Esophagus muscularis mucosa (tissue), 4 donors: ENCODE measurements around the gene HLCS. TPM values are rescaled to one million over a fixed set of nuclear protein-coding genes. Genes with fewer than 3 reads are reported as not detected.

Experiments used
- DNase-seq: peaks from one replicate; pipeline ENCODE4 v3.0.0-alpha.2; 2017; ENCODE audit errors: extremely low spot score
- H3K27ac ChIP-seq, 4 donors: fragments of 200-600 bp; sonication (generic); replicated peaks in 1 of 4; 1 replicate in 3 of 4; 2 replicates in 1 of 4; pipeline ENCODE4 v1.5.1; 2016 to 2019; ENCODE audit warnings: mild to moderate bottlenecking in 1 of 4
- H3K27me3 ChIP-seq, 4 donors: fragments of 200-600 bp; sonication (generic); one replicate each; pipeline versions ENCODE4 v1.5.1 to v1.6.0; 2016 to 2019
- H3K36me3 ChIP-seq, 4 donors: fragments of 200-600 bp; sonication (generic); one replicate each; pipeline ENCODE4 v1.5.1; 2016 to 2019
- H3K4me1 ChIP-seq, 4 donors: fragments of 200-600 bp; sonication (generic); one replicate each; pipeline ENCODE4 v1.5.1; 2016 to 2019
- H3K4me3 ChIP-seq, 4 donors: fragments of 200-600 bp; sonication (generic); 1 replicate in 2 of 4; 2 replicates in 2 of 4; pipeline ENCODE4 v1.5.1; 2016 to 2019; ENCODE audit warnings: mild to moderate bottlenecking in 4 of 4, moderate library complexity in 1 of 4
- H3K9me3 ChIP-seq, 4 donors: fragments of 200-600 bp; sonication (generic); 1 replicate in 3 of 4; 2 replicates in 1 of 4; pipeline ENCODE4 v1.5.1; 2016 to 2019
- EP300 ChIP-seq: sonication (generic); formaldehyde crosslinking; IDR thresholded peaks from one replicate; pipeline ENCODE4 v1.6.1; 2017; ENCODE audit warnings: antibody characterized with exemption
- POLR2A ChIP-seq: fragments of 450-650 bp; IDR thresholded peaks from one replicate; pipeline ENCODE4 v1.6.1; 2017; ENCODE audit warnings: antibody characterized with exemption, moderate library complexity, mild to moderate bottlenecking, low read depth
- POLR2AphosphoS5 ChIP-seq, 2 donors: sonication (generic); formaldehyde crosslinking; IDR thresholded peaks; one replicate each; pipeline ENCODE4 v1.6.1; 2017; ENCODE audit warnings: antibody characterized with exemption in 2 of 2
- WGBS: methylation state at CpG from one replicate; pipeline ENCODE4 v1.1.5; 2018; 5-methylcytosine and 5-hydroxymethylcytosine counted together
- intact Hi-C: fragments of 100-400 bp; cut with DNase I; formaldehyde crosslinking; loops from one replicate; pipeline ENCODE4 v1.15.1; 2023
- total RNA-seq, 4 donors: library from RNA; depleted of rRNA; stranded (reverse); fragments of >200 nt; gene quantifications; one replicate each; pipeline versions ENCODE4 v1.1.0 to v1.2.1, GENCODE V29; 2016
- TF ChIP-seq, protein P1 (sequence below), 3 experiments: fragments of 200-600 bp in 2 of 3; fragments of 450-650 bp in 1 of 3; sonication (generic) in 2 of 3; IDR thresholded peaks; one replicate each; pipeline ENCODE4 v1.5.1; 2017 to 2019; ENCODE audit warnings: antibody characterized with exemption in 3 of 3, mild to moderate bottlenecking in 2 of 3, moderate library complexity in 1 of 3

The HLCS gene
- total RNA-seq, 4 donors from 2014 or later, result 15.9 to 25.3 (median 22.0) TPM

DNA sequence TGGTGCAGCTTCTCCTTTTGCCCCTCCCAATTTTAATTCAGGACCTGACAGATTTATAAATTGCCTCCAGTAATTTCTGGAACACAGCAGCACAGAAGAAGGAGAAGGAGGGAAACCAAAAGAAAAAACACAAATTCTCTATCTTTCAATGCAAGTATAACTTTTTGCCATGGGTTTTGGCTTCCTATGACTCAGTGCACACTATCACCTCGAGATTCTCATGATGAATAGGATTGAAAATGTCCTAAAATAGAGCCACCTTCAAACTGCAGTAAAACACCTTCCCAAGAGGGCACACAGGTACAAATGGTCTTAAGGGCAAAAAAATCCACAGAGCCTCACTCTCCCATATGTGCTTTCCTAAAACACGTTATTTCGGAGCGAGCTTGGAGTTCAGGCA, 113.6 kb downstream of the HLCS start:
- no peak for TF ChIP-seq POLR2AphosphoS5 (IDR thresholded peaks at IDR 0.05)
- Histone ChIP-seq H3K36me3 (no peaks in the 10 kb centered on the region), H3K4me1 (peaks cover 0 to 12% (median 0%) of the 10 kb centered on the region in 4 donors), H3K9me3 (no peaks in the 10 kb centered on the region), H3K27ac (no peak overlapping the region), H3K4me3 (no peak overlapping the region), H3K27me3 (no peaks in the 10 kb centered on the region)
- DNase-seq, result no peak
- intact Hi-C loops, result no loop called here
- WGBS, result 92% methylated on average over 4 of the region's 4 CpGs

DNA sequence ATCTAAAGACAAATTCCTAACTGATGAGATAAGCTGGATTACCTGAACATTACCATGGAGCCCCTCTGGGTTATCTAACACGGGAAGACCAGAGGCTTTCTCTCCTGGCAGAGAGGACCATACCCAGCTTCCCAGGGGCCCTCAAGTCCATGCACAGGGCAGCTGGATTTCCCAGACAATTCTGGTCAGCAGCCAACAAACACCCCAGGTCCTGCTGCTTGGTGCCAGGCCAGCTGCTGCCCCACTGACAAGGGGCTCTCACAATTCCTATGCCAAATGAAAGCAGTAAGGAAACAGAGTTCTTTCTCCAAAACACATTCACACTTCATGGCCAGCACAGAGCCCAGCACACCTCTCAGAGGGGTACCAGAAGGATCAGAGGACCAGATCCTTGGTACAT, 114.2 kb downstream of the HLCS start:
- H3K9me3 ChIP-seq, result no peaks in the 10 kb centered on the region
- no peaks in the 10 kb centered on the region for H3K27me3 ChIP-seq
- DNase-seq, result no peak
- no peak overlapping the region for H3K27ac ChIP-seq
- no peaks in the 10 kb centered on the region for H3K36me3 ChIP-seq
- 62% methylated on average over 1 of the region's 1 CpG for WGBS
- peaks cover 0 to 12% (median 1%) of the 10 kb centered on the region in 4 donors for H3K4me1 ChIP-seq
- TF ChIP-seq POLR2A, result no peak
- TF ChIP-seq EP300, result no peak
- TF ChIP-seq, protein P1, sequence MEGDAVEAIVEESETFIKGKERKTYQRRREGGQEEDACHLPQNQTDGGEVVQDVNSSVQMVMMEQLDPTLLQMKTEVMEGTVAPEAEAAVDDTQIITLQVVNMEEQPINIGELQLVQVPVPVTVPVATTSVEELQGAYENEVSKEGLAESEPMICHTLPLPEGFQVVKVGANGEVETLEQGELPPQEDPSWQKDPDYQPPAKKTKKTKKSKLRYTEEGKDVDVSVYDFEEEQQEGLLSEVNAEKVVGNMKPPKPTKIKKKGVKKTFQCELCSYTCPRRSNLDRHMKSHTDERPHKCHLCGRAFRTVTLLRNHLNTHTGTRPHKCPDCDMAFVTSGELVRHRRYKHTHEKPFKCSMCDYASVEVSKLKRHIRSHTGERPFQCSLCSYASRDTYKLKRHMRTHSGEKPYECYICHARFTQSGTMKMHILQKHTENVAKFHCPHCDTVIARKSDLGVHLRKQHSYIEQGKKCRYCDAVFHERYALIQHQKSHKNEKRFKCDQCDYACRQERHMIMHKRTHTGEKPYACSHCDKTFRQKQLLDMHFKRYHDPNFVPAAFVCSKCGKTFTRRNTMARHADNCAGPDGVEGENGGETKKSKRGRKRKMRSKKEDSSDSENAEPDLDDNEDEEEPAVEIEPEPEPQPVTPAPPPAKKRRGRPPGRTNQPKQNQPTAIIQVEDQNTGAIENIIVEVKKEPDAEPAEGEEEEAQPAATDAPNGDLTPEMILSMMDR (IDR thresholded peaks at IDR 0.05), result no peak
- no peak for TF ChIP-seq POLR2AphosphoS5 (IDR thresholded peaks at IDR 0.05)
- H3K4me3 ChIP-seq, result no peak overlapping the region
- intact Hi-C loops, result no loop called here

DNA sequence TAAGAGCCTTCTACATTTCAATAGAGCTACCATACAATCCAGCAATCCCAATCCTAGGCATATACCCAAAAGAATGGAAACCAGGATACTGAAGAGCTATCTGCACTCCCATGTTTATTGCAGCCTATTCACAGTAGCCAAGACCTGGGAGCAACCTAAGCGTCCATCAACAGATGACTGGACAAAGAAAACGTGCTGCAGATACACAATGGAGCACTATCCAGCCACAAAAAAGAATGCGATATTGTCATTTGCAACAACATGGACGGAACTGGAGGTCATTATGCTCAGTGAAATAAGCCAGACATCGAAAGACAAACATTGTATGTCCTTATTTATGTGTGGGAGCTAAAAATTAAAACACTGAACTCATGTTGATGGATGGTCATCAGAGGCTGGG, 115.3 kb downstream of the HLCS start:
- no peaks in the 10 kb centered on the region for H3K9me3 ChIP-seq
- H3K4me1 ChIP-seq, result peaks cover 0 to 19% (median 8%) of the 10 kb centered on the region in 4 donors
- TF ChIP-seq EP300 (no peak), POLR2A (no peak), POLR2AphosphoS5 (IDR thresholded peaks at IDR 0.05) (no peak)
- TF ChIP-seq, protein P1 (IDR thresholded peaks at IDR 0.05), result no peak
- no peak overlapping the region for H3K27ac ChIP-seq
- H3K36me3 ChIP-seq, result no peaks in the 10 kb centered on the region
- no peaks in the 10 kb centered on the region for H3K27me3 ChIP-seq
- intact Hi-C loops, result no loop called here
- H3K4me3 ChIP-seq, result no peak overlapping the region
- DNase-seq, result no peak
- WGBS, result 81% methylated on average over 5 of the region's 5 CpGs

DNA sequence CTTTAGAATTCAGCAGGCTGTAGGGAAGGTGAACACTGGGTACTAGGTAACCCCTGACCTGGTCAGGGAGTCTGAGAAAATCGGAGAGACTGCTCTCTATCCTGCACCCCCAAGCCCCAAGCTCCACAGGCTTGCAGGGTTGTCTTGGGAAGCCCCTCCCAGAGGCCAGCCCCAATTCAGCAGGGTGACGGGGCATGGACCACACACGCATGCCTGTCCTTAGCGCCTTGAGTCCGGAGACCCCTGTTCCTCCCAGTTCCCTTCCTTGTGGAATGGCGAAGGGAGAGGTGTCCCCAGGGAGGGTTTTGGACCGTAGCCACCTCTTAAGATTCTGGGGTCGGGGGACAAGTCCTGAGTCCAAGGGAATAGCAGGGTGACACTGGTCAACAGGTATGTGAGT, 116.1 kb downstream of the HLCS start:
- Histone ChIP-seq H3K4me3 (no peak overlapping the region), H3K4me1 (peaks cover 0 to 19% (median 8%) of the 10 kb centered on the region in 4 donors), H3K36me3 (no peaks in the 10 kb centered on the region), H3K27ac (no peak overlapping the region), H3K27me3 (no peaks in the 10 kb centered on the region), H3K9me3 (no peaks in the 10 kb centered on the region)
- DNase-seq, result no peak
- WGBS, result 99% methylated on average over 8 of the region's 8 CpGs
- no peak for TF ChIP-seq EP300
- TF ChIP-seq POLR2AphosphoS5 (IDR thresholded peaks at IDR 0.05), result no peak
- no peak for TF ChIP-seq POLR2A
- TF ChIP-seq, protein P1 (IDR thresholded peaks at IDR 0.05), result no peak
- intact Hi-C loops, result no loop called here

DNA sequence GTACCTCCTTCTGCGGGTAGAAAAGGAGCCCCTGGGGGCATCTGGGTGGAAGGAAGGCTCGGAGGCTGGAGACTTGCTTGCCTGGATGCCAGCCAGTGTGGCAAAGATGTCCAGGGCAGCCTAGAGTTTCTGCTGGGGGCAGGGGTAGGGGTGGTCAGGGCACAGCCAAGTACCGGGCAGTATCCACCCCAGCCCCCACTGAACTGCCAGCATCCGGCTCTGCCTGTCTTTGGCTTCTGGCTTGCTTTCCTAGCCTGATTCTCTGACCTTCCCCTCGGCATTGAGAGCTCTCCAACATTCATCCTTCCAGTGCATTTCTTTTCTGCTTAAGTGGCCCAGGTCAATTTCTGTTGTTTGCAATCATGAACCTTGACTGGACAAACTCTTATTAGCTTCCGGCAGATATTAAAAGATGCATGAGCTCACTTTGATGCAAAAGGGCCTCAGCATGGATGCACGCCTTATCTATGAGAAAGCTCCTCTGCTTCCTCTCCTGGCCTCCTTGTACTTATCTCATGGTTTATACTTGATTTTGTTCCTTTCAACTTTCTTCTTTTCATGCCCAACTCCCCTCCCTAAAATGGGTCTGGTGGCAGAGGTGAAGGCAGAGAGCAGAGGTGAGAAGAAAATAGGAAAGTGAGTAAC, 116.9 kb downstream of the HLCS start:
- no peak overlapping the region for H3K27ac ChIP-seq
- intact Hi-C loops, result no loop called here
- H3K36me3 ChIP-seq, result no peaks in the 10 kb centered on the region
- TF ChIP-seq EP300 (no peak), POLR2AphosphoS5 (IDR thresholded peaks at IDR 0.05) (no peak), POLR2A (no peak)
- TF ChIP-seq, protein P1 (IDR thresholded peaks at IDR 0.05), result no peak
- no peak overlapping the region for H3K4me3 ChIP-seq
- no peak for DNase-seq
- H3K9me3 ChIP-seq, result no peaks in the 10 kb centered on the region
- H3K27me3 ChIP-seq, result no peaks in the 10 kb centered on the region
- H3K4me1 ChIP-seq, result peaks cover 0 to 19% (median 8%) of the 10 kb centered on the region in 4 donors
- 85% methylated on average over 7 of the region's 7 CpGs for WGBS
